ENCODE data around the gene OSBPL7.

The OSBPL7 gene

GRCh38 chr17:47847341-47848197, 26.0 kb upstream of the OSBPL7 start:
- no peak for DNase-seq (ENCODE audit: low read depth)

GRCh38 chr17:47846716-47847340, 25.2 kb upstream of the OSBPL7 start:
- DNase-seq (ENCODE audit: low read depth) = no peak

GRCh38 chr17:47845716-47846075, 24.1 kb upstream of the OSBPL7 start:
- DNase-seq (ENCODE audit: low read depth) = no peak

GRCh38 chr17:47844814-47845715, 23.5 kb upstream of the OSBPL7 start:
- no peak for DNase-seq (ENCODE audit: low read depth)

GRCh38 chr17:47844227-47844626, 22.6 kb upstream of the OSBPL7 start:
- DNase-seq (ENCODE audit: low read depth) = no peak

GRCh38 chr17:47843391-47843730, 21.8 kb upstream of the OSBPL7 start:
- no peak for DNase-seq (ENCODE audit: low read depth)

- DNase-seq (ENCODE audit: low read depth) = no peak
These were observed 20.1 kb upstream of the OSBPL7 start for GRCh38 chr17:47841488-47842291.

- DNase-seq (ENCODE audit: low read depth) = peak; percentile 77
These were observed 19.3 kb upstream of the OSBPL7 start, which contains the start of gene SCRN2 for GRCh38 chr17:47840742-47841487. Gene SCRN2, minus strand, starts transcription at chr17:47841273. Its CDS starts 430 bp downstream, at chr17:47840843.

GRCh38 chr17:47840001-47840741, 18.6 kb upstream of the OSBPL7 start:
- DNase-seq (ENCODE audit: low read depth) = no peak

- DNase-seq (ENCODE audit: low read depth) = no peak
These were observed 17.5 kb upstream of the OSBPL7 start for GRCh38 chr17:47839071-47839470.

- no peak for DNase-seq (ENCODE audit: low read depth)
These were observed 17.0 kb upstream of the OSBPL7 start for GRCh38 chr17:47838636-47839035.

- DNase-seq (ENCODE audit: low read depth) = peak; percentile 50
These were observed 15.9 kb upstream of the OSBPL7 start for GRCh38 chr17:47837401-47838039.

GRCh38 chr17:47836601-47837000, 15.0 kb upstream of the OSBPL7 start:
- no peak for DNase-seq (ENCODE audit: low read depth)

- DNase-seq (ENCODE audit: low read depth) = no peak
These were observed 13.2 kb upstream of the OSBPL7 start for GRCh38 chr17:47834756-47835155.

- no peak for DNase-seq (ENCODE audit: low read depth)
These were observed 10.3 kb upstream of the OSBPL7 start for GRCh38 chr17:47831934-47832327.

GRCh38 chr17:47831003-47831933, 9.7 kb upstream of the OSBPL7 start, which contains the start of the genes LRRC46 and MRPL10:
Gene LRRC46, plus strand, starts transcription at chr17:47831670. Its CDS starts 320 bp downstream, at chr17:47831990.
Gene MRPL10, minus strand, starts transcription at chr17:47831541. Its CDS starts 30 bp downstream, at chr17:47831511.
- DNase-seq (ENCODE audit: low read depth) = peak; percentile 83

- DNase-seq (ENCODE audit: low read depth) = no peak
These were observed 8.9 kb upstream of the OSBPL7 start for GRCh38 chr17:47830396-47831002.

GRCh38 chr17:47829870-47830269, 8.3 kb upstream of the OSBPL7 start:
- DNase-seq (ENCODE audit: low read depth) = no peak

All from HS-27A (cell line).